Spinal cord (tissue), 10 donors: Measurements from ENCODE around the gene NF1. TPM values are rescaled to one million over a fixed set of nuclear protein-coding genes. Genes with fewer than 3 reads are reported as not detected.
"Not testable (repeated sequence)": the region's sequence is repeated elsewhere in the genome, so short reads cannot be mapped to it uniquely, and the experiment has no call there.

Experiments used
- DNase-seq, 6 donors: peaks; one replicate each; pipeline versions ENCODE4 v3.0.0 to v3.0.0-alpha.2; 2013 to 2015; ENCODE audit warnings: low spot score in 6 of 6, low read depth in 4 of 6
- H3K27ac ChIP-seq: one replicate; pipeline ENCODE4 v1.5.1; 2013; ENCODE audit warnings: low read depth, low read length, control low read depth
- H3K27me3 ChIP-seq: one replicate; pipeline ENCODE4 v1.6.1; 2013; ENCODE audit warnings: low read length; ENCODE audit not compliant: control insufficient read depth, insufficient read depth
- H3K36me3 ChIP-seq: one replicate; pipeline ENCODE4 v1.6.1; 2013; ENCODE audit warnings: low read length; ENCODE audit not compliant: control insufficient read depth, insufficient read depth
- H3K4me1 ChIP-seq: one replicate; pipeline ENCODE4 v1.6.1; 2013; ENCODE audit warnings: low read length; ENCODE audit not compliant: control insufficient read depth, insufficient read depth
- H3K4me3 ChIP-seq: one replicate; pipeline ENCODE4 v1.5.1; 2013; ENCODE audit warnings: low read depth, low read length, control low read depth
- H3K9me3 ChIP-seq: one replicate; pipeline ENCODE4 v1.6.1; 2013; ENCODE audit warnings: low read length; ENCODE audit not compliant: control insufficient read depth, insufficient read depth
- WGBS: methylation state at CpG from one replicate; pipeline ENCODE4 v1.1.5; 2013; ENCODE audit warnings: missing lambda C conversion rate; ENCODE audit not compliant: insufficient coverage; 5-methylcytosine and 5-hydroxymethylcytosine counted together
- polyA plus RNA-seq, 2 donors: library from polyadenylated mRNA; unstranded; fragments of 120-200 nt; gene quantifications; one replicate each; pipeline ENCODE4 v1.2.1, GENCODE V29; 2013; ENCODE audit not compliant: insufficient read length in 2 of 2
- total RNA-seq, 2 donors: library from RNA; depleted of rRNA in 1 of 2; stranded (reverse); fragments of 120-200 nt in 1 of 2; fragments of >200 nt in 1 of 2; gene quantifications; one replicate each; pipeline versions ENCODE4 v1.2.3 to v1.2.4, GENCODE V29; 2013 to 2014
- donor health status: healthy.

NF1 gene
- total and polyA plus RNA-seq, 4 donors: 41.1 to 140 (median 54.9) TPM

GRCh38 chr17:31254654-31255053 lies 159.9 kb downstream of the NF1 start:
- no CpG with 5 or more reads among the region's 2 CpGs for WGBS
- Histone ChIP-seq H3K27me3 (no peaks in the 10 kb centered on the region), H3K4me1 (no peaks in the 10 kb centered on the region), H3K36me3 (no peaks in the 10 kb centered on the region), H3K27ac (no peak overlapping the region), H3K4me3 (no peak overlapping the region), H3K9me3 (no peaks in the 10 kb centered on the region)
- DNase-seq: no peak

- H3K27ac ChIP-seq: no peak overlapping the region
- no CpG with 5 or more reads among the region's 3 CpGs for WGBS
Measured at GRCh38 chr17:31256936-31257335, 162.2 kb downstream of the NF1 start.

GRCh38 chr17:31260151-31260550 lies 165.4 kb downstream of the NF1 start:
- WGBS: no CpG with 5 or more reads among the region's 3 CpGs
- no peak for DNase-seq
- H3K27ac ChIP-seq: no peak overlapping the region

More at GRCh38 chr17:31256936-31257335, 162.2 kb downstream of the NF1 start:
- Histone ChIP-seq H3K36me3 (no peaks in the 10 kb centered on the region), H3K4me1 (no peaks in the 10 kb centered on the region), H3K4me3 (no peak overlapping the region), H3K9me3 (no peaks in the 10 kb centered on the region), H3K27me3 (no peaks in the 10 kb centered on the region)
- no peak for DNase-seq

GRCh38 chr17:31261601-31262000 lies 166.8 kb downstream of the NF1 start:
- Histone ChIP-seq H3K9me3 (no peaks in the 10 kb centered on the region), H3K4me3 (no peak overlapping the region), H3K27ac (no peak overlapping the region), H3K27me3 (no peaks in the 10 kb centered on the region), H3K4me1 (no peaks in the 10 kb centered on the region), H3K36me3 (no peaks in the 10 kb centered on the region)
- DNase-seq: no peak
- WGBS: no CpG with 5 or more reads among the region's 1 CpG

More at GRCh38 chr17:31260151-31260550, 165.4 kb downstream of the NF1 start:
- Histone ChIP-seq H3K27me3 (no peaks in the 10 kb centered on the region), H3K36me3 (no peaks in the 10 kb centered on the region), H3K9me3 (no peaks in the 10 kb centered on the region), H3K4me3 (no peak overlapping the region), H3K4me1 (no peaks in the 10 kb centered on the region)

GRCh38 chr17:31262923-31263322 lies 168.1 kb downstream of the NF1 start:
- H3K36me3 ChIP-seq, H3K4me1 ChIP-seq, H3K4me3 ChIP-seq, H3K27ac ChIP-seq, H3K9me3 ChIP-seq, DNase-seq, H3K27me3 ChIP-seq: not testable (repeated sequence)
- no CpG with 5 or more reads among the region's 1 CpG for WGBS

- no peak for DNase-seq
- H3K36me3 ChIP-seq: peaks cover 13% of the 10 kb centered on the region
- WGBS: no CpG with 5 or more reads among the region's 2 CpGs
Measured at GRCh38 chr17:31266042-31266441, 171.3 kb downstream of the NF1 start.

GRCh38 chr17:31269036-31269577 lies 174.3 kb downstream of the NF1 start:
- no peaks in the 10 kb centered on the region for H3K9me3 ChIP-seq
- DNase-seq: no peak
- H3K27ac ChIP-seq: no peak overlapping the region
- no peaks in the 10 kb centered on the region for H3K27me3 ChIP-seq
- WGBS: no CpG with 5 or more reads among the region's 2 CpGs
- no peak overlapping the region for H3K4me3 ChIP-seq
- peaks cover 17% of the 10 kb centered on the region for H3K36me3 ChIP-seq
- no peaks in the 10 kb centered on the region for H3K4me1 ChIP-seq

More at GRCh38 chr17:31266042-31266441, 171.3 kb downstream of the NF1 start:
- Histone ChIP-seq H3K27me3 (no peaks in the 10 kb centered on the region), H3K27ac (no peak overlapping the region), H3K4me1 (no peaks in the 10 kb centered on the region), H3K9me3 (no peaks in the 10 kb centered on the region), H3K4me3 (no peak overlapping the region)

- DNase-seq: peak in 2 of 6 donors; percentile 22 to 58
- Histone ChIP-seq H3K27me3 (no peaks in the 10 kb centered on the region), H3K27ac (no peak overlapping the region), H3K9me3 (no peaks in the 10 kb centered on the region), H3K36me3 (peaks cover 17% of the 10 kb centered on the region), H3K4me3 (no peak overlapping the region), H3K4me1 (no peaks in the 10 kb centered on the region)
- no CpG with 5 or more reads among the region's 1 CpG for WGBS
Measured at GRCh38 chr17:31269578-31269983, 174.8 kb downstream of the NF1 start.

GRCh38 chr17:31272236-31272635 lies 177.5 kb downstream of the NF1 start:
- no peaks in the 10 kb centered on the region for H3K9me3 ChIP-seq
- no peak overlapping the region for H3K4me3 ChIP-seq
- no peak overlapping the region for H3K27ac ChIP-seq
- peaks cover 17% of the 10 kb centered on the region for H3K36me3 ChIP-seq
- 89% methylated on average over 1 of the region's 1 CpG for WGBS
- no peak for DNase-seq
- H3K4me1 ChIP-seq: no peaks in the 10 kb centered on the region
- no peaks in the 10 kb centered on the region for H3K27me3 ChIP-seq

GRCh38 chr17:31272803-31273202 lies 178.0 kb downstream of the NF1 start:
- H3K27ac ChIP-seq: no peak overlapping the region
- H3K36me3 ChIP-seq: peaks cover 17% of the 10 kb centered on the region
- no peak for DNase-seq
- H3K4me1 ChIP-seq: no peaks in the 10 kb centered on the region
- H3K9me3 ChIP-seq: no peaks in the 10 kb centered on the region
- H3K4me3 ChIP-seq: no peak overlapping the region
- H3K27me3 ChIP-seq: no peaks in the 10 kb centered on the region
